HG03442 (cell line): Measurements from ENCODE around the gene SPATA19.

Source experiments
- ATAC-seq: cut with Tn5 transposase; IDR thresholded peaks from one replicate; pipeline ENCODE4 v1.9.1; 2021; ENCODE audit warnings: mild to moderate bottlenecking, moderate library complexity; ENCODE audit not compliant: unreplicated experiment

The SPATA19 gene

DNA sequence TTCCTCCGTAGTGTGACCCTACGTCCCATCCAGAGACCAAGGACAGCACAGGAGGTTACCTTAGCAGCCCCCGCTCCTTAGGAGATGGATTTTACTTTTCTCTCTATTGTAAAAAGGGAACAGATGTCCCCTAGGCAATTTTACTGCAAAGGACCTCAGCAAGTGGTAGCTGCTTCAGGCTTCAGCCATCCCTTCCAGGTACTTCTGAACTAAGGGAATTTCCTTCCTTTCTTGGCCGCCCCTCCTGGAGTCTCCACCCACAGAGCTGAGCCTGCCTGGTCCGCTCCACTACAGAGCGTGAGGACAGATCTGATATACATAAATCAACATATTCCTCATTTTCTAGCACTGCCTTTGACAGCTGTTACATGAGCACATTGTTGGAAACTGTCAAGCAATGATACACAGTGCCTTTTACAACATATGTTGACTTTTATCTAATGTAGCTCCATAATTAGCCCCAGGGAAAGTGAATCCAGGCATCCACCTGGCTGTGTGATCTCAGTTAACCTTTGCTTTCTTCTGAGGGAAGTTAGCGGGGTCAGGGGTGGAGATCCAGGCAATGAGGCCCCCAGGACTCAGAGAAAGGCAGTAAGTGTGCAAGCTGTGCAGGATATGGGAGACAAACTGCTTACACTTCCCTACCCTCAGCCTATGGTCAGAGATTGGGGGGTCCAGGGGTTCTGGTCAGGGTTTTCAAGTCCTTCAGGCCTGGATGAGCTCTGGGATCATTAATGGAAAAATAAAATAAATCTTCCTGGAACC lies 51.9 kb downstream of the SPATA19 start:
- no peak for ATAC-seq

DNA sequence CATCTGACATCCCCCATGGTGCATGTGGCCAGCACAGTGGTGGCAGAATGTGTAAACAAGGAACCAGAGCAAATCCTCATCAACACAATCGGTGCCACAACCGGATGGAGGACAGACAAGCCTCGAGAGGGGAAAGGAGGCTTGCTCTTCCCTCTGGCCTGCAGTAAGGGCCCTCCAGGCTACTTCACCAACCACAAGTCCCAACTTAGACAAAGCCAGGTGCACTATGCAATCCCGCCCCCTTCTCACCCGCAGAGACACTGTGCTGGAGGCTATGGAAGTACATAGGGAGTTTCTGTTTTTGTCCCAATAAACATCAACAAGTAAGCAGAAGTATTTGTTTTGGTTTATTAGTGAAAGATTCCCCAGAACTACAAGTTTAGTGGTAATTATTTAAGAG lies 54.3 kb downstream of the SPATA19 start:
- ATAC-seq: no peak
